PC-9 (cell line): ENCODE measurements around the gene CHST11. TPM values are rescaled to one million over a fixed set of nuclear protein-coding genes. Genes with fewer than 3 reads are reported as not detected.
"Not testable (repeated sequence)": the region's sequence is repeated elsewhere in the genome, so short reads cannot be mapped to it uniquely, and the experiment has no call there.

Experiments used
- BruUV-seq: library from RNA; stranded (reverse); fragments of 400-500 nt; replicated peaks from 2 replicates; lab custom pipeline; 2021; lab: Mats Ljungman, UMichigan
- CTCF ChIA-PET: fragments of 300-600 bp; sonication (Branson Sonifier 250); formaldehyde crosslinking; loops from one replicate; lab custom pipeline; 2022; ENCODE audit warnings: antibody characterized with exemption; lab: Charles Lee
- POLR2A ChIA-PET: fragments of 300-600 bp; sonication (Branson Sonifier 250); formaldehyde crosslinking; loops from one replicate; lab custom pipeline; 2022; ENCODE audit warnings: antibody characterized with exemption; ENCODE audit not compliant: unreplicated experiment; lab: Charles Lee
- DNase-seq, 2 experiments: peaks; one replicate each; pipeline versions ENCODE4 v3.0.0 to v3.0.0-alpha.2; 2015 to 2022; ENCODE audit warnings: mixed read lengths in 1 of 2
- H2AFZ ChIP-seq: fragments of 200-600 bp; sonication (generic); 2 replicates; pipeline ENCODE4 v1.8.1; 2017; ENCODE audit warnings: antibody characterized with exemption
- H3F3A ChIP-seq: fragments of 200-600 bp; sonication (generic); 2 replicates; pipeline ENCODE4 v1.8.1; 2017; ENCODE audit warnings: antibody characterized with exemption, mild to moderate bottlenecking, low read depth; ENCODE audit not compliant: insufficient read depth
- H3K27ac ChIP-seq: fragments of 200-600 bp; sonication (generic); 2 replicates; pipeline ENCODE4 v1.6.1; 2016; ENCODE audit warnings: mixed run types
- H3K27me3 ChIP-seq: fragments of 200-600 bp; sonication (generic); 2 replicates; pipeline ENCODE4 v1.6.1; 2016; ENCODE audit warnings: low read depth, mixed run types; ENCODE audit not compliant: insufficient read depth
- H3K36me3 ChIP-seq: fragments of 200-600 bp; sonication (generic); 2 replicates; pipeline ENCODE4 v1.6.1; 2016; ENCODE audit warnings: low read depth, mixed run types
- H3K4me1 ChIP-seq: fragments of 200-600 bp; sonication (generic); replicated peaks from 2 replicates; pipeline ENCODE4 v1.6.1; 2016; ENCODE audit warnings: mixed run types; ENCODE audit not compliant: insufficient read depth
- H3K4me2 ChIP-seq: fragments of 200-600 bp; sonication (generic); 2 replicates; pipeline ENCODE4 v1.6.1; 2017; ENCODE audit warnings: mixed run types
- H3K4me3 ChIP-seq: fragments of 200-600 bp; sonication (generic); 2 replicates; pipeline ENCODE4 v1.6.1; 2016; ENCODE audit warnings: mixed run types
- H3K79me2 ChIP-seq: fragments of 200-600 bp; sonication (generic); 2 replicates; pipeline ENCODE4 v1.6.1; 2017; ENCODE audit warnings: low read depth, mixed run types
- H3K9me2 ChIP-seq: fragments of 200-600 bp; sonication (generic); 2 replicates; pipeline ENCODE4 v1.8.1; 2017; ENCODE audit warnings: mild to moderate bottlenecking; ENCODE audit not compliant: insufficient read depth
- H3K9me3 ChIP-seq: fragments of 200-600 bp; sonication (generic); 2 replicates; pipeline ENCODE4 v1.8.1; 2016; ENCODE audit warnings: low read depth; ENCODE audit not compliant: insufficient read depth
- H4K20me1 ChIP-seq: fragments of 200-600 bp; sonication (generic); 2 replicates; pipeline ENCODE4 v1.8.1; 2017; ENCODE audit not compliant: insufficient read depth
- EZH2 ChIP-seq: fragments of 200-600 bp; sonication (generic); IDR thresholded peaks from 2 replicates; pipeline ENCODE4 v1.8.0; 2017; ENCODE audit warnings: antibody characterized with exemption, low read depth
- intact Hi-C: fragments of 100-400 bp; cut with micrococcal nuclease; formaldehyde crosslinking; loops from one replicate; pipeline ENCODE4 v1.10.0; 2022; ENCODE audit not compliant: unreplicated experiment
- total RNA-seq: library from RNA; stranded (reverse); gene quantifications from 2 replicates; pipeline ENCODE4 v1.2.3, GENCODE V29; 2021
- TF ChIP-seq, protein P1 (sequence below): fragments of 200-600 bp; sonication (generic); conservative IDR thresholded peaks from 2 replicates; pipeline ENCODE4 v1.6.1; 2017; ENCODE audit warnings: mixed run types, antibody characterized with exemption, mild to moderate bottlenecking, moderate library complexity

Gene CHST11
- total RNA-seq, 1 experiment from 2014 or later = 39.9 TPM

DNA sequence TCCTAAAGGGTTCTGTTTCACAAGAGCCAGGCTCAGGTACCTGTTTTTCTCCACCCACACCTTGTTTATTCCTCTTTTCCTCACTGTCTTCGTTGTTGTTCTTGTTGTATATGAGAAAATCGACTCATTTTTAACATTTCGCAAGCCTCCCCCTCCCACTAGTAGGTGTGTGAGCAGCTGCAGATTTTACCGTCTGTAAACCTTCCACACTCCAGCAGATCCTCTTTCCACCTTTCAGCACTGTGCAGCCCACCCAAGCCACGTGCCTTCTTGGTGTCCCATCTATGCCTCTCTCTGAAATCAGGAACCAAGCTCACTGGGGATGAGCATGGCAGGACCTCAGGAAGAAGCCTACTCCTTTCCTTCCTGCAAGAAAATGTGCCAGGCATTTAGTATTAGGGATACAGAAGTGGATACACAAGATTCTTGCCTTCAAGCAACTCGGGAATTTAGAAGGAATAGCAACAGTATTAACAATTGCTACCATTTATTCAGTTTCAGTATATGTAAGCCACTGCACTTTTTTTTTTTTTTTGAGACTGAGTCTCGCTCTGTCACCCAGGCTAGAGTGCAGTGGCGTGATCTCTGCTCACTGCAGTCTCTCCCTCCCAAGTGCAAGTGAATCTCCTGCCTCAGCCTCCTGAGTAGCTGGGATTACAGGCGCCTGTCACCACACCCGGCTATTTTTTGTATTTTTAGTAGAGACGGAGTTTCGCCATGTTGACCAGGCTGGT, 113.6 kb downstream of the CHST11 start:
- H3K4me3 ChIP-seq = no peak overlapping the region
- no peaks in the 10 kb centered on the region; the same call in 1 of the 2 replicates for H3K4me1 ChIP-seq
- no peak overlapping the region for H3K27ac ChIP-seq
- no peak overlapping the region for H3K4me2 ChIP-seq
- no peaks in the 10 kb centered on the region for H3K9me2 ChIP-seq
- no peak for DNase-seq
- H3K9me3 ChIP-seq = no peaks in the 10 kb centered on the region
- intact Hi-C loops = no loop called here
- BruUV-seq = no TSS peak
- no peaks in the 10 kb centered on the region for H3K27me3 ChIP-seq
- peaks cover 26% of the 10 kb centered on the region; the same call in 1 of the 2 replicates for H3F3A ChIP-seq
- H4K20me1 ChIP-seq = 0 out of 2 replicates have a peak, but pooled peaks cover 3% of the 10 kb centered on the region
- H3K36me3 ChIP-seq = no peaks in the 10 kb centered on the region
- no peak for TF ChIP-seq EZH2
- TF ChIP-seq, protein P1, sequence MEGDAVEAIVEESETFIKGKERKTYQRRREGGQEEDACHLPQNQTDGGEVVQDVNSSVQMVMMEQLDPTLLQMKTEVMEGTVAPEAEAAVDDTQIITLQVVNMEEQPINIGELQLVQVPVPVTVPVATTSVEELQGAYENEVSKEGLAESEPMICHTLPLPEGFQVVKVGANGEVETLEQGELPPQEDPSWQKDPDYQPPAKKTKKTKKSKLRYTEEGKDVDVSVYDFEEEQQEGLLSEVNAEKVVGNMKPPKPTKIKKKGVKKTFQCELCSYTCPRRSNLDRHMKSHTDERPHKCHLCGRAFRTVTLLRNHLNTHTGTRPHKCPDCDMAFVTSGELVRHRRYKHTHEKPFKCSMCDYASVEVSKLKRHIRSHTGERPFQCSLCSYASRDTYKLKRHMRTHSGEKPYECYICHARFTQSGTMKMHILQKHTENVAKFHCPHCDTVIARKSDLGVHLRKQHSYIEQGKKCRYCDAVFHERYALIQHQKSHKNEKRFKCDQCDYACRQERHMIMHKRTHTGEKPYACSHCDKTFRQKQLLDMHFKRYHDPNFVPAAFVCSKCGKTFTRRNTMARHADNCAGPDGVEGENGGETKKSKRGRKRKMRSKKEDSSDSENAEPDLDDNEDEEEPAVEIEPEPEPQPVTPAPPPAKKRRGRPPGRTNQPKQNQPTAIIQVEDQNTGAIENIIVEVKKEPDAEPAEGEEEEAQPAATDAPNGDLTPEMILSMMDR = no peak
- H2AFZ ChIP-seq = no peak overlapping the region
- peaks cover 63% of the 10 kb centered on the region for H3K79me2 ChIP-seq
- ChIA-PET CTCF (no interaction called here), POLR2A (no interaction called here)

- POLR2A ChIA-PET = no interaction called here
- H3K9me2 ChIP-seq = no peaks in the 10 kb centered on the region
- no peak overlapping the region for H2AFZ ChIP-seq
- peaks cover 21% of the 10 kb centered on the region; the same call in 1 of the 2 replicates for H3F3A ChIP-seq
- no peak overlapping the region for H3K27ac ChIP-seq
- H3K4me3 ChIP-seq = no peak overlapping the region
- H3K36me3 ChIP-seq = no peaks in the 10 kb centered on the region
- H3K79me2 ChIP-seq = peaks cover 63% of the 10 kb centered on the region
- H3K9me3 ChIP-seq = no peaks in the 10 kb centered on the region
- 0 out of 2 replicates have a peak, but pooled peaks cover 3% of the 10 kb centered on the region for H4K20me1 ChIP-seq
- no peak for TF ChIP-seq EZH2
- TF ChIP-seq, protein P1 = no peak
- intact Hi-C loops = no loop called here
- no peak overlapping the region for H3K4me2 ChIP-seq
- BruUV-seq = no TSS peak
- H3K4me1 ChIP-seq = no peaks in the 10 kb centered on the region; the same call in 1 of the 2 replicates
- CTCF ChIA-PET = no interaction called here
- H3K27me3 ChIP-seq = no peaks in the 10 kb centered on the region
- no peak for DNase-seq
Measured at GRCh38 chr12:104571328-104571727, 114.6 kb downstream of the CHST11 start.

- intact Hi-C loops, DNase-seq, H3K4me1 ChIP-seq, H3K9me2 ChIP-seq, H3K27me3 ChIP-seq, H3K4me2 ChIP-seq, H3K27ac ChIP-seq, H3K9me3 ChIP-seq, H3K36me3 ChIP-seq, POLR2A ChIA-PET, BruUV-seq, H4K20me1 ChIP-seq, H3K4me3 ChIP-seq, H2AFZ ChIP-seq: not testable (repeated sequence)
- CTCF ChIA-PET = interaction anchor here (0.7 kb wide), 1 partner anchor 1091 kb away, joined by 4 read pairs; no protein-coding TSS in a partner anchor
- Histone ChIP-seq H3F3A (peaks cover 19% of the 10 kb centered on the region; the same call in 1 of the 2 replicates), H3K79me2 (peaks cover 67% of the 10 kb centered on the region)
Measured at GRCh38 chr12:104574353-104574752, 117.6 kb downstream of the CHST11 start.

DNA sequence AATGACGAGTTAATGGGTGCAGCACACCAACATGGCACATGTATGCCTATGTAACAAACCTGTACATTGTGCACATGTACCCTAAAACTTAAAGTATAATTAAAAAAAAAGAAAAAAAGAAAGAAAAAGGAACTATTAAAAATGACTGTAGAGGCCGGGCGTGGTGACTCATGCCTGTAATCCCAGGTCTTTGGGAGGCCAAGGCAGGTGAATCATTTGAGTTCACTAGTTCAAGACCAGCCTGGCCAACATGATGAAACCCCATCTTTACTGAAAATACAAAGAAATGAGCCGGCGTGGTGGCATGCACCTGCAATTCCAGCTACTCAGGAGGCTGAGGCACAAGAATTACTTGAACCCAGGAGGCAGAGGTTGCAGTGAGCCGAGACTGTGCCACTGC, 118.0 kb downstream of the CHST11 start:
- H3K4me2 ChIP-seq, H3K4me1 ChIP-seq, H3K27me3 ChIP-seq, H3K9me2 ChIP-seq, H4K20me1 ChIP-seq, BruUV-seq, H3K9me3 ChIP-seq, H3K4me3 ChIP-seq, H3K36me3 ChIP-seq, H2AFZ ChIP-seq, H3K27ac ChIP-seq, intact Hi-C loops, POLR2A ChIA-PET: not testable (repeated sequence)
- DNase-seq = peak in 1 of 2 experiments; percentile 40
- peaks cover 21% of the 10 kb centered on the region; the same call in 1 of the 2 replicates for H3F3A ChIP-seq
- peaks cover 67% of the 10 kb centered on the region for H3K79me2 ChIP-seq
- CTCF ChIA-PET = interaction anchor here (0.7 kb wide), 1 partner anchor 1091 kb away, joined by 4 read pairs; no protein-coding TSS in a partner anchor
